ENCODE measurements around the gene ZC3H10.

- TF ChIP-seq EZH2 (IDR thresholded peaks at IDR 0.05; ENCODE audit: low read depth) (no peak), CTCF (conservative IDR thresholded peaks at IDR 0.05) (no peak)
Measured at GRCh38 chr12:56153678-56154065, 35.6 kb downstream of the ZC3H10 start.
